Pancreas (tissue), 10 donors: Measurements from ENCODE around the gene LEUTX. TPM values are rescaled to one million over a fixed set of nuclear protein-coding genes. Genes with fewer than 3 reads are reported as not detected.
"Not testable (repeated sequence)": the region's sequence is repeated elsewhere in the genome, so short reads cannot be mapped to it uniquely, and the experiment has no call there.

Experiments
- ATAC-seq, 4 donors: fragments of 200-7000 bp; cut with Tn5 transposase; one replicate each; pipeline versions ENCODE4 v1.8.0 to v1.9.1; 2020; ENCODE audit warnings: mild to moderate bottlenecking in 4 of 4, moderate library complexity in 4 of 4
- DNase-seq, 6 donors: peaks; one replicate each; pipeline ENCODE4 v3.0.0-alpha.2; 2020
- FAIRE-seq: peaks from 2 replicates; lab custom pipeline; 2012; peaks lifted over from hg19 to GRCh38; lab: Jason Lieb, UNC
- H3K27ac ChIP-seq, 4 donors: fragments of 200-600 bp; sonication (generic); 1 replicate in 3 of 4; 2 replicates in 1 of 4; pipeline versions ENCODE4 v1.5.0 to v1.8.0; 2020
- H3K27me3 ChIP-seq, 4 donors: fragments of 200-600 bp; one replicate each; pipeline ENCODE4 v1.8.0; 2021
- H3K36me3 ChIP-seq, 3 donors: fragments of 200-600 bp; sonication (generic) in 1 of 3; one replicate each; pipeline versions ENCODE4 v1.5.0 to v1.8.0; 2020 to 2021
- H3K4me1 ChIP-seq, 3 donors: fragments of 200-600 bp; one replicate each; pipeline ENCODE4 v1.8.0; 2021
- H3K4me3 ChIP-seq, 4 donors: fragments of 200-600 bp; sonication (generic) in 2 of 4; one replicate each; pipeline versions ENCODE4 v1.5.0 to v1.8.0; 2020 to 2021
- H3K9me3 ChIP-seq, 4 donors: fragments of 200-600 bp; one replicate each; pipeline ENCODE4 v1.8.0; 2021
- CTCF ChIP-seq, 4 donors: fragments of 200-600 bp; sonication (generic) in 3 of 4; IDR thresholded peaks; one replicate each; pipeline versions ENCODE4 v1.5.0 to v1.8.0; 2021; ENCODE audit warnings: antibody characterized with exemption in 4 of 4
- WGBS, 2 donors: extraction: QIAGEN DNeasy Blood & Tissue Kit; methylation state at CpG; one replicate each; pipeline ENCODE4 v1.1.7; 2013; 5-methylcytosine and 5-hydroxymethylcytosine counted together
- intact Hi-C, 3 donors: fragments of 100-400 bp; cut with DNase I; formaldehyde crosslinking; loops; one replicate each; pipeline versions ENCODE4 v1.11.1 to v1.14.2; 2022
- polyA plus RNA-seq, 2 donors: library from polyadenylated mRNA; stranded (reverse); fragments of 200-250 nt; gene quantifications; one replicate each; pipeline ENCODE4 v1.2.3, GENCODE V29; 2013
- total RNA-seq, 6 donors: library from RNA; stranded (reverse); fragmentation: NEBNext Ultra II Directional in 4 of 6; extraction: Animal tissue kit (Norgen Biotek cat#: 25700) in 4 of 6; gene quantifications; one replicate each; pipeline versions ENCODE4 v1.2.1 to v1.2.4, GENCODE V29; 2021 to 2023
- donor health status: healthy with polysubstance abuse.
- donor health status: DM: no; HTN: no; CAD: no; lungs with moderate emphysema.
- donor health status: DM: no; HTN: no; CAD: no.
- donor health status: control.
- donor health status: control.
- donor health status: Bipolar disorder and iron deficiency.
- donor health status: DM: yes; HTN: yes; CAD: no.
- donor health status: DM: no; HTN: no; CAD: no.
- donor health status: DM: no; HTN: no; CAD: no.
- donor health status: DM: yes; HTN: yes; CAD: no.

The LEUTX gene
- total and polyA plus RNA-seq, 8 donors = not detected

- 73 to 86% methylated on average over 2 of the region's 2 CpGs for whole genome bisulfite sequencing, 2 donors
- no peak for FAIRE-seq
- no peak for DNase-seq
- intact Hi-C loops = no loop called here
- Histone ChIP-seq H3K27ac (no peak overlapping the region), H3K4me1 (no peaks in the 10 kb centered on the region), H3K4me3 (no peak overlapping the region), H3K27me3 (no peaks in the 10 kb centered on the region), H3K36me3 (no peaks in the 10 kb centered on the region), H3K9me3 (no peaks in the 10 kb centered on the region)
- no peak for ATAC-seq
- TF ChIP-seq CTCF (IDR thresholded peaks at IDR 0.05) = no peak
These were observed 24.1 kb upstream of the LEUTX start for GRCh38 chr19:39754544-39754943.

GRCh38 chr19:39754971-39755370 lies 23.7 kb upstream of the LEUTX start:
- no peak for TF ChIP-seq CTCF (IDR thresholded peaks at IDR 0.05)
- ATAC-seq (no peak), DNase-seq (no peak), FAIRE-seq (no peak)
- WGBS, 2 donors = 60 to 63% methylated on average over 3 of the region's 3 CpGs
- Histone ChIP-seq H3K36me3 (no peaks in the 10 kb centered on the region), H3K27ac (no peak overlapping the region), H3K27me3 (no peaks in the 10 kb centered on the region), H3K4me3 (no peak overlapping the region), H3K4me1 (no peaks in the 10 kb centered on the region), H3K9me3 (no peaks in the 10 kb centered on the region)
- intact Hi-C loops = no loop called here

- H3K9me3 ChIP-seq = no peaks in the 10 kb centered on the region
- no peak overlapping the region for H3K4me3 ChIP-seq
- WGBS, 2 donors = 66 to 81% methylated on average over 4 of the region's 4 CpGs
- intact Hi-C loops = no loop called here
- H3K27me3 ChIP-seq = no peaks in the 10 kb centered on the region
- no peak overlapping the region for H3K27ac ChIP-seq
- no peak for ATAC-seq
- no peak for FAIRE-seq
- DNase-seq = no peak
- no peaks in the 10 kb centered on the region for H3K4me1 ChIP-seq
- TF ChIP-seq CTCF (IDR thresholded peaks at IDR 0.05) = no peak
- H3K36me3 ChIP-seq = no peaks in the 10 kb centered on the region
These were observed 19.0 kb upstream of the LEUTX start for GRCh38 chr19:39759457-39760184.

GRCh38 chr19:39761851-39762250 lies 16.8 kb upstream of the LEUTX start:
- intact Hi-C loops, H3K36me3 ChIP-seq, H3K4me1 ChIP-seq, H3K27ac ChIP-seq, ATAC-seq, H3K4me3 ChIP-seq, DNase-seq, H3K9me3 ChIP-seq, FAIRE-seq, H3K27me3 ChIP-seq: not testable (repeated sequence)
- 86 to 92% methylated on average over 1 of the region's 1 CpG for WGBS, 2 donors

GRCh38 chr19:39765091-39766076 lies 13.3 kb upstream of the LEUTX start:
- TF ChIP-seq CTCF (IDR thresholded peaks at IDR 0.05) = peak; percentile 47 to 76 (median 62)
- 40 to 47% methylated on average over 16 of the region's 16 CpGs for WGBS, 2 donors
- FAIRE-seq (no peak), ATAC-seq (peak in 1 of 4 donors; percentile 54), DNase-seq (peak in 4 of 6 donors; percentile 2 to 61 (median 30))
- Histone ChIP-seq H3K9me3 (no peaks in the 10 kb centered on the region), H3K27me3 (no peaks in the 10 kb centered on the region), H3K27ac (no peak overlapping the region), H3K4me1 (no peaks in the 10 kb centered on the region), H3K4me3 (no peak overlapping the region), H3K36me3 (no peaks in the 10 kb centered on the region)
- intact Hi-C loops = no loop called here
